T-helper 17 cell (primary cell): Measurements from ENCODE around the gene SLC26A11. TPM values are rescaled to one million over a fixed set of nuclear protein-coding genes. Genes with fewer than 3 reads are reported as not detected.

Experiments used
- ATAC-seq: fragments of 150-1000 bp; cut with Tn5 transposase; 2 replicates; pipeline ENCODE4 v1.10.0; 2021; ENCODE audit warnings: mild to moderate bottlenecking, moderate library complexity
- DNase-seq, 3 donors: peaks; one replicate each; pipeline versions ENCODE4 v3.0.0 to v3.0.0-alpha.2; 2020 to 2021
- H3K9me3 ChIP-seq: one replicate; pipeline ENCODE4 v1.7.0; 2013; ENCODE audit warnings: low read length, mild to moderate bottlenecking; ENCODE audit not compliant: control insufficient read depth, poor library complexity, severe bottlenecking
- H3K27ac Mint-ChIP-seq: one replicate; pipeline ENCODE4 v1.8.0; 2022; ENCODE audit warnings: mild to moderate bottlenecking, moderate library complexity, mixed read lengths
- H3K27me3 Mint-ChIP-seq: one replicate; pipeline ENCODE4 v1.8.0; 2022; ENCODE audit warnings: mixed read lengths
- H3K36me3 Mint-ChIP-seq: one replicate; pipeline ENCODE4 v1.8.0; 2022; ENCODE audit warnings: low read depth, mixed read lengths
- H3K4me1 Mint-ChIP-seq: one replicate; pipeline ENCODE4 v1.8.0; 2022; ENCODE audit warnings: mild to moderate bottlenecking, mixed read lengths
- H3K4me3 Mint-ChIP-seq: one replicate; pipeline ENCODE4 v1.8.0; 2022; ENCODE audit warnings: mild to moderate bottlenecking, moderate library complexity, mixed read lengths
- total RNA-seq, 4 donors: library from RNA in 2 of 4; stranded (reverse) in 2 of 4; gene quantifications; one replicate each; pipeline ENCODE4 v1.2.3 and lab custom pipeline; 2022 to 2026

The SLC26A11 gene
- total RNA-seq, 2 donors from 2014 or later, result 57.0 to 73.8 TPM

DNA sequence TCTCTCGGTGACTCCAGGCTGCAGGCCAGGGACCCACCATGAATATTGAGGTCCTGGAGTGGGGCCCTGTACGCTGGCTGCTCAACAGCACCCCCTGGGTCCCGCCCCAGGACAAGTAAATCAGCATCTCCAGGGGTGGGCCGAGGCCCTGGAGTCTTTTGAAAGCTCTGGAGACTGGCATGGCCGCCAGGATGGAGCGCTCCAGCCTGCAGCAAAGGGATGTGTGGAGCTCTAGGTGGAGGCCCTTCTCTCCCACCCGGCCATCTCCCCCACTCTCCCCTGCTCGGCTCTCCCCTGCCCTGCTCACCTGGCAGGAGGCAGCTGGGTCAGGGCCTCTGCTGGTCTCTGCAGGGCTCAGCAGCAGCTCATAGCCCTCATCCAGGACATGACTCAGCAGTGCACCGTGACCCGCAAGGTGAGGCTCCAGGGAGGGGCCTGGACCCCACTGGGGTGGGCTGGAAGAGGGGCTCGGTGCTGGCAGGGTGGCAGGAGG is 16.7 kb upstream of the SLC26A11 start:
- Mint-ChIP-seq H3K36me3 (no peaks in the 10 kb centered on the region), H3K4me1 (peaks cover 3% of the 10 kb centered on the region), H3K27me3 (no peaks in the 10 kb centered on the region), H3K4me3 (no peak overlapping the region), H3K27ac (no peak overlapping the region)
- ATAC-seq, result no peak
- no peaks in the 10 kb centered on the region for H3K9me3 ChIP-seq
- DNase-seq, result no peak

DNA sequence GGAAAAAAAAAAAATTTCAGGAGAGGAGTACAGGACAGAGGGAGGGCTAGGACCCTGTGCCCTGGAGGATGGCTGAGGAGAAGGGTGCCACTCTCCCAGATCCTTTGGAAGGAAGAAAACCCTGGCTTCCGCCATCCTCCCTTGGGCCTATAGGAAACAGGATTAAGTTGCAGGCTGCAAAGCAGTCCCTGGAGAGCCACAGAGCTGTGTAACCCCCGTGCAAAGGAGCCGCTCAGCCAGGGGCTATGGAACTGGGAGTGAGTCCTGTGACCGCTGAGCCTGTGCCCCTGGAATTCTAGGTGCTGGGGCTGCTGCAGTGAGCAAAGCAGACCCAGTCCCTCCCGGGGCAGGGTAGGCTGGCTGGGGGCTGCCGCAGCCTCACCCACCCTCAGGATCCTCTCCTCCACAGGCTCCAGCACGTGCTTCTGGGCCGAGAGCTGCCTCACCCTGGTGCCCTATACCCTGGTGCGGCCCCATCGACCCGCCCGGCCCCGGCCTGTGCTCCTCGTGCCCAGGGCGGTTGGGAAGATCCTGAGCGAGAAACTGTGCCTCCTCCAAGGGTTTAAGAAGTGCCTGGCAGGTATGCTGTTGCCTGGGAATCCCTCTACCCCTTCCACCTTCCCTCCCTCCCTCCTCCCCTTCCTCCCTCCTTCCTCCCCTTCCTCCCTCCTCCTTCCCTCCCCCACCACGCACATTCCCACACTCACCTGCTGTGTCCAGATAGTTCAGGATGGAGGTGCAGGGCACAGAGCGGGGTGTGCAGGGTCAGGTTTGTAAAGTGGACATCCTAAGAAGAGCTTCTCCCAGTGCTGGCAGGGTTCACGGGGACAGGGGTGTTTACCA is 15.4 kb upstream of the SLC26A11 start:
- ATAC-seq (no peak), DNase-seq (no peak)
- no peaks in the 10 kb centered on the region for H3K27me3 Mint-ChIP-seq
- H3K9me3 ChIP-seq, result no peaks in the 10 kb centered on the region
- H3K4me1 Mint-ChIP-seq, result peaks cover 3% of the 10 kb centered on the region
- no peak overlapping the region for H3K4me3 Mint-ChIP-seq
- H3K36me3 Mint-ChIP-seq, result no peaks in the 10 kb centered on the region
- no peak overlapping the region for H3K27ac Mint-ChIP-seq

DNA sequence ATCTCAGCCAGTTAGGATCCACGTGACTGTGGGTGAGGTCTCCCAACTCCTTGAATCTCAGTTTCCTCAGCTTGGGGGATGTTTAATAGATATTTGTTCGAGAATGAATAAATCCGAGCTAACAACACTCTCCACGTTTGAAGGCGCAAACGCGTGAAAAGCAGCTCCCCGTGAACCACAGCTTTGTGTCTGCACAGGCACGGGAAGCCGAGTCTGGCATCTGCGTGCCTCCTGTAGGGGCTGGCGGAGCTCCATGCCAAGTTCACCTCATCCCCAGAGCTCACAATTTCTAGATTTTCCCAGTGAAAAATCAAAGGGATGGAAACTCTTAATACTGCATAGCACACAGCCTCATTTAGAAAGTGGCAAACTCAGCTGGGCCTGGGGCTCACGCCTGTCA is 14.4 kb upstream of the SLC26A11 start:
- H3K9me3 ChIP-seq, result no peaks in the 10 kb centered on the region
- no peaks in the 10 kb centered on the region for H3K27me3 Mint-ChIP-seq
- no peak overlapping the region for H3K27ac Mint-ChIP-seq
- H3K4me1 Mint-ChIP-seq, result peaks cover 3% of the 10 kb centered on the region
- H3K36me3 Mint-ChIP-seq, result peaks cover 4% of the 10 kb centered on the region
- ATAC-seq, result no peak
- no peak overlapping the region for H3K4me3 Mint-ChIP-seq
- no peak for DNase-seq

GRCh38 chr17:80208050-80208449 is 12.2 kb upstream of the SLC26A11 start:
- Mint-ChIP-seq H3K36me3 (peaks cover 4% of the 10 kb centered on the region), H3K4me3 (no peak overlapping the region), H3K27me3 (no peaks in the 10 kb centered on the region), H3K4me1 (peaks cover 3% of the 10 kb centered on the region), H3K27ac (no peak overlapping the region)
- no peaks in the 10 kb centered on the region for H3K9me3 ChIP-seq
- ATAC-seq (no peak), DNase-seq (no peak)

DNA sequence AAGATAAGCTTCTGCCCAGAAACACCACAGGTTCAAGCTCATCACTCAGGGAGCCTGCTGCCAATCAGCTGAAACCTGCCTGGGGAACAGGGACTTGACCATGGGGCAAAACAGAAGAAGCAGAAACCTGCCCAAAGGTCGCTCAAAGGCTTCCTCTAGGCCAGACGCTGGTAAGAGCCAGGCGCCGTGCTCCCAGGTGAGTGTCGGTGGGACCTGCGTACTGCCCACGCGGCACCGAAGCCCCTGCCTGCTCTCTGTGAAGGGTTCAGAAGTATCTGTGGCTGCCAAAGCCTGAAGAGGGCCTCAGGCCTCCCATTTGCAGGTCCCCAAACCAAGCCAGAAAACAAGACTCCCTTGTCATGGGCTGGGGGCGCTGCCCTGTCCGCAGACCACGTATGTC is 10.5 kb upstream of the SLC26A11 start:
- H3K27me3 Mint-ChIP-seq, result no peaks in the 10 kb centered on the region
- DNase-seq (no peak), ATAC-seq (no peak)
- H3K4me1 Mint-ChIP-seq, result peaks cover 5% of the 10 kb centered on the region
- no peaks in the 10 kb centered on the region for H3K9me3 ChIP-seq
- H3K27ac Mint-ChIP-seq, result no peak overlapping the region
- H3K36me3 Mint-ChIP-seq, result peaks cover 4% of the 10 kb centered on the region
- no peak overlapping the region for H3K4me3 Mint-ChIP-seq

DNA sequence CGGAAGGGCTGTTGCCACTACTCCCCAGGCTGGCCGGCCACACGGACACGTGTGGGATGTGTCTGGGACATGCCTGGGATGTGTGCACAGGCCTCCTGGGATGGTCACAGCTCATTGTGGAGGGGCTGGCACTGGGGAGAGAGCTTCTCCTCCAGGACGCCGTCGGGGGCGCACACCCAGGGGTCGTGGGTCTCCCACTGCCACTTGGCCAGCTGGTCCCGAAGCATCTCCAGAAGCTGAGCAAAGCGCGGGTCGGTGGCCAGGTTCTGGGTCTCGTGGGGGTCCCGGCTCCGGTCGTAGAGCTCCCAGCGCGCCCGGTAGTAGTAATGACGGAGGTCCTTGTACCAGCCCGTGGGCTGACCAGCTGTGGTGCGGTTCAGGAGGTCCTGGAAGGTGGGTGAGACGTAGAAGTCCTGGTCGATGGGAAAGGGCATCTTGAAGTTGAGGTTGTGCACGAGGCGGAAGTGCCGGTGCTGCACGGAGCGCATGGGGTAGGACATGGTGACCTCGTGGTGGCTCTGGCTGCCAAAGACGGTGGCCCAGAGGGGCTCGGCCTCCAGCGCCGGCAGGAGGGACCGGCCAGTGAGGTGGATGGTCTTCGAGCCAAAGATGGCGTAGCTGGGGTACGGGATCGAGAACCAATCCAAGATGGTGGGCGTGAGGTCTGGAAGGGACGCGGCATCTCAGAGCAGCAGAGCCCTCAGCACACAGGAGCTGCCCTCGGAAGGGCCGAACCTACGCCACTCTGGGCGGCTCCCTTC is 9.7 kb upstream of the SLC26A11 start:
- peaks cover 5% of the 10 kb centered on the region for H3K4me1 Mint-ChIP-seq

DNA sequence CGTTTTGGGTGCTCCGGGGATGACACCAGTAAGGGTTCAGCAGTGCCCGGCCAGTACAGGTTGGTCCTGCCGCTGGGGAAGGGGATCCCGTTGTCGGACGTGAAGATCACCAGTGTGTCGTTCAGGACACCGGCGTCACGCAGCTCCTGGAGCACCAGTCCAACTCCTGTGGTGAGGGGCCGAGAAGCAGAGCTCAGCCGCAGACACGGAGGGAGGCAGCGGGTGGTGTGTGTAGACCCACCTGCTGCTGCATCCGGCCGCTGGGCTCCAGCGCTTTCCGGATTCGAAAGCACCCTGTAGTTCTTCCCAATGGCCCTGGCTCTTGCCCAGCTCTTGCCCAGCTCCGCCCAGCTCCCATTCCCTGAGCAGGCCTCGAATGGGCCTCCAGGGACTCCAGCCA is 8.1 kb upstream of the SLC26A11 start:
- no peak overlapping the region for H3K4me3 Mint-ChIP-seq
- no peaks in the 10 kb centered on the region for H3K9me3 ChIP-seq
- peaks cover 7% of the 10 kb centered on the region for H3K4me1 Mint-ChIP-seq
- no peaks in the 10 kb centered on the region for H3K27me3 Mint-ChIP-seq
- DNase-seq (no peak), ATAC-seq (no peak)
- H3K27ac Mint-ChIP-seq, result no peak overlapping the region
- H3K36me3 Mint-ChIP-seq, result peaks cover 6% of the 10 kb centered on the region

More for the DNA sequence above, 9.7 kb upstream of the SLC26A11 start:
- no peaks in the 10 kb centered on the region for H3K9me3 ChIP-seq
- DNase-seq (no peak), ATAC-seq (no peak)
- no peak overlapping the region for H3K27ac Mint-ChIP-seq
- H3K36me3 Mint-ChIP-seq, result peaks cover 4% of the 10 kb centered on the region
- H3K4me3 Mint-ChIP-seq, result no peak overlapping the region
- H3K27me3 Mint-ChIP-seq, result no peaks in the 10 kb centered on the region

GRCh38 chr17:80212511-80212910 is 7.7 kb upstream of the SLC26A11 start:
- Mint-ChIP-seq H3K27me3 (no peaks in the 10 kb centered on the region), H3K36me3 (peaks cover 8% of the 10 kb centered on the region)
- DNase-seq, result no peak

DNA sequence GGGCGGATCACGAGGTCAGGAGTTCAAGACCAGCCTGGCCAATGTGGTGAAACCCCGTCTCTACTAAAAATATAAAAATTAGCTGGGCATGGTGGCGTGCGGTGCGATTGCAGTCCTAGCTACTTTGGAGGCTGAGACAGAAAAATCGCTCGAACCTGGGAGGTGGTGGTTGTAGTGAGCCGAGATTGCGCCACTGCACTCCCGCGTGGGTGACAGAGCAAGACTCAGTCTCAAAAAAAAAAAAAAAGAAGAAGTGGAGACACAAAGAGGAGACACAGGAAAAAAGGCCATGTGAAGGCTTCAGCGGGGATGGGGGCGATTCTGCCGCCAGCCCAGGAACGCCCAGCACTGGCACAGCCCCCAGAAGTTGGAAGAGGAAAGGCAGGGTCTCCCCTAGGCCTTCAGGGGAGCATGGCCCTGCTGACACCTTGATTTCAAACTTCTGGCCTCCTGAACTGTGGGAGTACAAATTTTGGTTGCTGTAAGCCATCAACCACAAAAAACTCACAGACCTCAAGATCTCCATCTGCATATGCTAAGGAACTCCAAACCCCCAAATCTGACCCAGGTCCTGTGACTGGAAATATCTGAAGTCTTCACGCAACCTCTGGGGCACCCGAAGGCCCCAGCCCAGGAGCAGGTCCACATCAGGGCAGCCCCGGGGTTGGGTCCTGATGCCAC is 7.1 kb upstream of the SLC26A11 start:
- no peaks in the 10 kb centered on the region for H3K27me3 Mint-ChIP-seq
- ATAC-seq (no peak), DNase-seq (no peak)
- peaks cover 14% of the 10 kb centered on the region for H3K4me1 Mint-ChIP-seq
- no peak overlapping the region for H3K27ac Mint-ChIP-seq
- H3K36me3 Mint-ChIP-seq, result peaks cover 9% of the 10 kb centered on the region
- no peaks in the 10 kb centered on the region for H3K9me3 ChIP-seq
- no peak overlapping the region for H3K4me3 Mint-ChIP-seq

More at GRCh38 chr17:80212511-80212910, 7.7 kb upstream of the SLC26A11 start:
- Mint-ChIP-seq H3K4me1 (peaks cover 10% of the 10 kb centered on the region), H3K4me3 (no peak overlapping the region), H3K27ac (no peak overlapping the region)
- ATAC-seq, result no peak
- no peaks in the 10 kb centered on the region for H3K9me3 ChIP-seq

DNA sequence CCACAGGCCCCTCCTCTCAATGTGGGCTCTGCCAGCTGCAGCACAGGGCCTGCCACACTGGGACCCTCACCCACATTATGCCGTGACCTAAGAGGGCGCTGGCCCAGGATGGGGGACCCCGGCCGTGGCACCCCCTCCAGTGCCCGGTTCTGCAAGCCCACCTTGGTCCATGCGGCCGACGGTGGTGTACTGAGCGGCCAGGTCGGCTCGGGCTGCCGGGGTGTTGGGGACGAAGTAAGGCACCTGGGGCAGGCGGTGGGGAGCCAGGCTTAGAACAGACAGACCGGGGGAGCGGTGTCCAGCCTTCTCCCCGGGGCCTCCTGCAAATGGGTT is 6.6 kb upstream of the SLC26A11 start:
- Mint-ChIP-seq H3K4me3 (no peak overlapping the region), H3K27me3 (no peaks in the 10 kb centered on the region), H3K36me3 (peaks cover 9% of the 10 kb centered on the region), H3K27ac (no peak overlapping the region), H3K4me1 (peaks cover 15% of the 10 kb centered on the region)
- no peaks in the 10 kb centered on the region for H3K9me3 ChIP-seq
- DNase-seq, result no peak
- no peak for ATAC-seq

DNA sequence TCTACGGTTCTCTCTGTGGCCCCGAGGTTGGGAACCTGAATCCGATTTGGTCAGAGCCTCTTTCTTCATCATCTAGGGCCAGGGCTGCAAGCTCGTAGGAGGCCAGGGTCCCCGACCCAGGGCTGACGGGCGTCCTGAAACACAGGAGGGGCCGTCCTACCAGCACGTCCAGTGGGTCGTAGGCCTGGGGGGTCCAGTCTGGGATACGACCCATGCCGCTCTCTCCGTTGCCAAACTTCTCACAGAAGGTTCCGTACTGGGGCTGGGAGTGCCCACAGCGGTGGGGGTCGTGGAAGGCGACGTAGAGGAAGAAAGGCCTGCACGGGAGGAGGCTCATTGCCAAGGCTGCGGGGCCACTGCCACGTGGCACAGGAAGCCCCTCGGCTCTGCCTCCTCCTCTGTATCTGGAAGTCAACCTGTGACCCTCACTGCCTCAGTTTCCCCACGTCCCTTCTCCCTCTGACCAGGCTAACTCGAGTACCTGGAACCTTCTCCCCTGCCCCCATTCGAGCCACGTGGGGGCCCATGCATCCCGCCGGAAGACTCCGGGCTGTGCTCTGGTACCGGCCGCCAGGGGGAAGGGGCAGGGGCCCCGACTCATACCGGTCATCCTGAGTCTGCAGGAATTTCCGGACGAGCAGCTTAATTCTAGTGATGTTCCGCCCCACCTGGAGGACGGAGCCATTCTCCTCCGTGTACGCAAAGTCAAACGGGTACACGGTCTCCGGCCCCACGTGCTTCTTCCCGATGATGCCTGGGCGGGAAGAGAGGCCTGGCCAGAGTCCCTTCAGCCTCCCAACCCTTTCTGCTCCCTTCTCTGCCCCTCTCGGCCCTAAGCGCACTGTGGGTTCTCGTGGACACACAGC is 6.0 kb upstream of the SLC26A11 start:
- no peak for DNase-seq
- Mint-ChIP-seq H3K36me3 (peaks cover 9% of the 10 kb centered on the region), H3K4me1 (peaks cover 18% of the 10 kb centered on the region), H3K27me3 (no peaks in the 10 kb centered on the region), H3K27ac (no peak overlapping the region), H3K4me3 (no peak overlapping the region)
- ATAC-seq, result no peak
- no peaks in the 10 kb centered on the region for H3K9me3 ChIP-seq

DNA sequence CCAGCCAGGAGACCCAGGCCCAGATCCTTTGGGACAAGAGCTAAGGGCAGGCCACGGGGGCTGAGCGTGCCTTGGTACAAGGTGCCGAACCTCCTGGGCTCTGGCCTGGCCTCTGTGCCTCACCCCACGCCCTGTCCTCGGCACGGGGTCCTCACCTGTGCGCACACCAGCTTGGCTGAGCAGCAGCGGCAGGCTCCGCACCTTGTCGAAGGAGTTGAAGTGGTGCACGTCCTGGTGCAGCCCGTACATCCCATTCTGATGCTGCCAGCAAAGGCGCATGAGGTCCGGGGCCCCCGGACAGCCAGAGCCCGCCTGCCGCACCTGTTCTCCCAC is 5.4 kb upstream of the SLC26A11 start:
- no peaks in the 10 kb centered on the region for H3K9me3 ChIP-seq
- DNase-seq (no peak), ATAC-seq (no peak)
- peaks cover 21% of the 10 kb centered on the region for H3K4me1 Mint-ChIP-seq
- H3K4me3 Mint-ChIP-seq, result no peak overlapping the region
- peaks cover 9% of the 10 kb centered on the region for H3K36me3 Mint-ChIP-seq
- no peaks in the 10 kb centered on the region for H3K27me3 Mint-ChIP-seq
- H3K27ac Mint-ChIP-seq, result no peak overlapping the region
